NCI-H1048 (cell line): Measurements from ENCODE around the gene VPS50.

Source experiments
- DNase-seq: peaks from one replicate; lab custom pipeline; 2025; lab: John Stamatoyannopoulos, UW

Gene VPS50

GRCh38 chr7:93409324-93409723 lies 177.2 kb downstream of the VPS50 start:
- DNase-seq, result no peak
